HG03439 (cell line): Measurements from ENCODE around the gene NPAS2.

Experiments used
- ATAC-seq: cut with Tn5 transposase; IDR thresholded peaks from one replicate; pipeline ENCODE4 v1.9.1; 2021; ENCODE audit warnings: mild to moderate bottlenecking, moderate library complexity; ENCODE audit not compliant: unreplicated experiment

Gene NPAS2

GRCh38 chr2:100903534-100904258, 83.8 kb downstream of the NPAS2 start:
- no peak for ATAC-seq

- no peak for ATAC-seq
Measured at GRCh38 chr2:100905132-100905805, 85.3 kb downstream of the NPAS2 start.

DNA sequence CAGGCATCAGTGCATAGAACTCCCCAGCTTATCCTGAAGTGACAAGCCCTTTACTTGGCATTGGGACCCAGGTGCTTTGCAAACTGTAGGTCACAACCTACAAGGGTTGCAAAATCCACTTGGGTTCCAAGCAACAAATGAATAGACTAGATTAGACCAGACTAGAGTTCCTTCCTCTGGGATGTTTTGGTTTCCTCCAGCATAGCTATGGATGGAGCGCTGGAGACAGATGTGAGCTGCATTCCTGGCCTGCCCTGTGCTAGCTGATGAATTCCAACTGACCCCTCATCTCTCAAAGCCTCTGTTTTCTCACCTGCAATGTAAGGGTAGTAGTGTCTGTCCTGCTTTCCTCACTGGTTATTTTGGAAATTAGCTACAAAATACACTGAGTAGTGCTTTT, 86.2 kb downstream of the NPAS2 start:
- ATAC-seq = no peak

DNA sequence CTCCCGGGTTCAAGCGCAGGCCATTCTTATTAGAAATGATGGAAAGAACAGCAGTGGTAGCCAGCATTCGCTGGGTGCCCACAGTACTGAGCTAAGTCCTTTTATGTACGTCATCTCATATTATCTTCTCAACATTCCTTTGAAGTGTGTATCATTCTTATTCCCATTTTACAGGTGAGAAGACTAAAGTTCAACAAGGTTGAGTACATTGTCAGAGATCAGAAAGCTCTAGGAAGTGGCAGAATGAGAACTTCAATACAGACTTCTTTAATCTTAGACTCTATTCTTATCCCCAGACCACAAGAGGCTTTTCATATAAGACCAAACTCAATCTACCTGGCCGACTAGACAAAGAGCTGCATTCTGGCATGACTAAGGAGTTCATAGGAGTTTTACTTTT, 86.7 kb downstream of the NPAS2 start:
- no peak for ATAC-seq

DNA sequence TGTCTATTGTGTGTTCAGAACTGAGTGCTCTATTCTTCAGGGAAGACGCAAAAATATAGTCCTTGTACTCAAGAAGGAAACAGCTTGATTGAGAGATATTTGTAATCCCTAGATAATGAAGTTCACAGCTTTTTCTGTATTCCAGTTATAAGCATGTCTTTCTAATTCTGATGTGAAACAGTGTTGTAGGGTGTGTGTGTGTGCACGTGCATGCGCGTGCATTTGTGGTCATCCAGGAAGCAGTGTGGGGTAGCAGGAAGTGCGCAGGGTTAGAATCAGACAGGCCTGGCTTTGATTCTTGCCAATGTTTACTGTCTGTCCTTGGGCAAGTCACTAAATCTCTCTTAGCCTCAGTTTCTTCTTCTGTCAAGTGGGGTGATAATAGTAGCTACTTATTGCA, 87.9 kb downstream of the NPAS2 start:
- ATAC-seq = no peak

GRCh38 chr2:100909534-100910081, 89.7 kb downstream of the NPAS2 start:
- no peak for ATAC-seq

DNA sequence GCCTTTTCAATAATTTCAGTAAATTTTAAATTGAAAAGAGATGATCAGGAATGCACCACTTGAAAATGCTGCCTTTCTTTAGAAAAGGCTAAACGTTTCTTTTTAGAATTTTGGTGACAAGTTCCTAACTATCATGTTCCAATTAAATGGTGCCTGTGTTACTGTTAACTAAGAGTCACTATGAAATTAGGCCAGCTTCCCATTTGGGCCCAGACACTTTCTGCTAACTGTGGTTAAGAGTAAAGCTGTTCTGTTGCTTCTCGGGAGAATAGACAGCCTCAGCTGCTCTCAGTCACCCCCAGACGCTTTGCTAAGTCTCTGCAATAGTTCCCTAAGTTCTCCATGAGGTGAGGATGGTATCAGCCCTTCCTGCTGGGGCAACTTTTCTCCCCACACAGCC, 90.2 kb downstream of the NPAS2 start:
- no peak for ATAC-seq

GRCh38 chr2:100919316-100919715, 99.4 kb downstream of the NPAS2 start:
- no peak for ATAC-seq

GRCh38 chr2:100921685-100922161, 101.8 kb downstream of the NPAS2 start:
- ATAC-seq = no peak

GRCh38 chr2:100923461-100924060, 103.6 kb downstream of the NPAS2 start:
- ATAC-seq = no peak

DNA sequence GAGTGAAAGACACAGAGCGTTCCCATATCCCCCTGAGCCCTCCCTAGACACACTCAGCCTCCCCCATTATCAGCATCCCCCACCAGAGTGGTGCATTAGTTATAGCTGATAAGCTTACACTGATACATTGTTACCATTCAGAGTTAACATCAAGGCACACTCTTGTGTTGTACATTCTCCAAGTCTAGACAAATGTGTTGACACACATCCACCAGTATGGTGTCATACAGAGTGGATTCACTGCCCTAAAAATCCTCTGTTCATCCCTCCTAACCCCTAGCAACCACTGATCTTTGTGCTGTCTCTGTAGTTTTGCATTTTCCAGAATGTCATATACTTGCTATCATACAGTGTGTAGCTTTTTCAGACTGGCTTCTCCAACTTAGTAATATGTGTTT, 104.2 kb downstream of the NPAS2 start:
- no peak for ATAC-seq

GRCh38 chr2:100924520-100925451, 104.8 kb downstream of the NPAS2 start:
- ATAC-seq = no peak

GRCh38 chr2:100928235-100928634, 108.3 kb downstream of the NPAS2 start:
- no peak for ATAC-seq

- no peak for ATAC-seq
Measured at GRCh38 chr2:100929147-100929546, 109.2 kb downstream of the NPAS2 start.

- no peak for ATAC-seq
Measured at GRCh38 chr2:100934504-100935371, 114.8 kb downstream of the NPAS2 start.

DNA sequence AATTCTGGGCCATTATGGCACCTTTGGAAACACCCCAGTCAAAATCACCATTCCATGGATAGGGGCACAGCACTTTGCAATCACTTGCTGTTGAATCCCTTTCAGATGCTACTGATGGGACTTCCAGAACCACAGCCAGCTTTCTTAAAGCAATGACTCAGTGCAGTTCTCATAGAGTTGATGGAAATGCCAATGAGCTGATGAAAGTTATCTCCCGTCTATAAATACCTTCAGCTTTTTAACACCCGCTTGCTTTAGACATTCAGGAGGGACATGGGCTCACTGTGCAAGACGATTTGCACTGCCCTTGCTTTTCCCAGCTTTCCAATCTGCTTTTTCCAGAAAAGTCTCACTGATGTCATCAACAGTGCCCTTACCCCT, 115.4 kb downstream of the NPAS2 start:
- no peak for ATAC-seq

DNA sequence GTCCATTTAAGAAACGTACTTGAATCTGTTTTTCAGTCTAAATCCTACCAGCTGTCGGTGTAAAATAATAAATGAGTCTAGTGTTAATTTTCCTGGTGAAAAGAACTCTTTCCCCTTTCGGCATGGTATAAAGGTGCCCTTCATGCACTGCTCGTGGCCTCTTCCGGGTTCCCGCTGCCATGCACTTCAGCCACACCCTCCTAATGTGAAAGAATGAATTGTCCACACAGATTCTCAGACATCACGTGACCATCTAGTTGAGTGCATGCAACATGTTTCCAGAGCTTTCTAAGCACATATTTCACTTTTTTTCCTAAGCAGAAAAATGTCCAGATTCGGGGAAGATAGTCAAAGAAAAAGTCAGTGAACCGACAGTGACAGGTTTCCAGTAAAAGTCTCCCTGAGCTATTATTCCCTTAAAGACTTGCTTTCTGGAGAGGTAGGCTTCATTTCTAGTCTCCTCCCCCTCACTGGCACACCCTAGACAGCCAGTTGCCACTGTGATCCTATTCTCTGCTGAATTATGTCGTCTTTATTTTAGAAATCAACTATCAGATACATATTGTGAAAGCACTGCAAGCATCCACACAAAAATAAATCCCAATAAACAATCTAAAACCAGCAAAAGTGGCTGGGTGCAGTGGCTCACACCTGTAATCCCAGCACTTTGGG, 116.3 kb downstream of the NPAS2 start:
- no peak for ATAC-seq

GRCh38 chr2:100936972-100937542, 117.1 kb downstream of the NPAS2 start:
- no peak for ATAC-seq
